Calu3 (cell line): ENCODE results near the gene LGMN. TPM values are rescaled to one million over a fixed set of nuclear protein-coding genes. Genes with fewer than 3 reads are reported as not detected.
A peak's percentile ranks its signal among the peaks of the same experiment; 100 is the strongest.

Experiments used
- BruUV-seq: library from RNA; stranded (reverse); fragments of 400-500 nt; replicated peaks from 2 replicates; lab custom pipeline; 2021; lab: Mats Ljungman, UMichigan
- CTCF ChIA-PET: fragments of 300-600 bp; sonication (Branson Sonifier 250); formaldehyde crosslinking; loops from one replicate; lab custom pipeline; 2022; ENCODE audit warnings: antibody characterized with exemption; lab: Charles Lee
- DNase-seq: peaks from one replicate; pipeline ENCODE4 v3.0.0; 2022
- H3K27ac Mint-ChIP-seq: one replicate; pipeline ENCODE4 v1.8.0; 2022; ENCODE audit warnings: mixed read lengths; ENCODE audit not compliant: unreplicated experiment
- H3K27me3 Mint-ChIP-seq: one replicate; pipeline ENCODE4 v1.8.0; 2022; ENCODE audit warnings: mixed read lengths; ENCODE audit not compliant: unreplicated experiment
- H3K36me3 Mint-ChIP-seq: one replicate; pipeline ENCODE4 v1.8.0; 2022; ENCODE audit warnings: mild to moderate bottlenecking, moderate library complexity, mixed read lengths; ENCODE audit not compliant: insufficient read depth, unreplicated experiment
- H3K4me1 Mint-ChIP-seq: one replicate; pipeline ENCODE4 v1.8.0; 2022; ENCODE audit warnings: mild to moderate bottlenecking, low read depth, mixed read lengths; ENCODE audit not compliant: unreplicated experiment
- H3K4me3 Mint-ChIP-seq: one replicate; pipeline ENCODE4 v1.8.0; 2022; ENCODE audit warnings: mild to moderate bottlenecking, low read depth, moderate library complexity, mixed read lengths; ENCODE audit not compliant: unreplicated experiment
- H3K9me3 Mint-ChIP-seq: one replicate; pipeline ENCODE4 v1.8.0; 2022; ENCODE audit warnings: low read depth, mixed read lengths; ENCODE audit not compliant: unreplicated experiment
- intact Hi-C: fragments of 100-400 bp; cut with micrococcal nuclease; formaldehyde crosslinking; loops from one replicate; pipeline ENCODE4 v1.10.0; 2022; ENCODE audit not compliant: unreplicated experiment
- total RNA-seq: library from RNA; stranded (reverse); gene quantifications from 2 replicates; pipeline ENCODE4 v1.2.3, GENCODE V29; 2022
- TF ChIP-seq, protein P1 (sequence below): fragments of 200-600 bp; IDR thresholded peaks from one replicate; pipeline ENCODE4 v1.8.0; 2022; ENCODE audit warnings: antibody characterized with exemption; ENCODE audit not compliant: unreplicated experiment

LGMN gene
- total RNA-seq, 1 experiment from 2014 or later = 64.9 TPM

DNA sequence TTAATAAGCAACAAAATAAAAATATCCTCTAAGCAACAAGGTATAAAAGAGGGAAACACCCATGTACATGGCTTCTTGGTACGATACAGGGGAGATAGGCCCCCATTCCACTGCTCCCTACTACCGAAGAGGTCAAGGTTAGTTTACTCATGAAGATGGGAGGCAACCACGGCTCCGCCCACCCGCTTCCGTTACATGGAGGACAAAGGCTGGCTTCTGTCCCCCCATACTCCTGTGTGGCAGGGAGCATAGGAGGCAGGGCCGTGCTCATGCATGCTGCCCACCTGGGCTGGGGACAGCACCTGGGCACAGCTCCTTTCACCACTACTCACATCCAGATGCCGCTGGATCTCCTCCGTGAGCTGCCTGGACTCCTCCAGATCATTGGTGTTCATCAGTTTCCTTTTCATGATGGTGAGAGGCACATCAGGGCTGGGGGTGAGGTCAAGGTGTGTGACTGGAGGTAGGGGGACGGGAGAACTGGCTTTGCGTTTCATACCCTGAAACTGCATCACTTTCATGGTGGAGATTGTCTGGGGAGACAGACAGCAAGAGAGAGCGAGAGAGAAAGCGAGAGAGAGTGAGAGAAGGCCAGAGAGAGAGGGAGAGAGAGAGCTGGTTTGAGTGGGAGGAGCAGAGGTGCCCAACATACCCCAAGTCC lies 39.0 kb downstream of the LGMN start:
- Mint-ChIP-seq H3K4me3 (no peak overlapping the region), H3K4me1 (no peaks in the 10 kb centered on the region), H3K27me3 (no peaks in the 10 kb centered on the region), H3K27ac (no peak overlapping the region), H3K36me3 (peaks cover 20% of the 10 kb centered on the region), H3K9me3 (no peaks in the 10 kb centered on the region)
- BruUV-seq = no TSS peak
- CTCF ChIA-PET = interaction anchor here (0.5 to 0.7 kb wide), 2 partner anchors 20 to 328 kb away, joined by 3 to 6 read pairs; no protein-coding TSS in a partner anchor
- TF ChIP-seq, protein P1, sequence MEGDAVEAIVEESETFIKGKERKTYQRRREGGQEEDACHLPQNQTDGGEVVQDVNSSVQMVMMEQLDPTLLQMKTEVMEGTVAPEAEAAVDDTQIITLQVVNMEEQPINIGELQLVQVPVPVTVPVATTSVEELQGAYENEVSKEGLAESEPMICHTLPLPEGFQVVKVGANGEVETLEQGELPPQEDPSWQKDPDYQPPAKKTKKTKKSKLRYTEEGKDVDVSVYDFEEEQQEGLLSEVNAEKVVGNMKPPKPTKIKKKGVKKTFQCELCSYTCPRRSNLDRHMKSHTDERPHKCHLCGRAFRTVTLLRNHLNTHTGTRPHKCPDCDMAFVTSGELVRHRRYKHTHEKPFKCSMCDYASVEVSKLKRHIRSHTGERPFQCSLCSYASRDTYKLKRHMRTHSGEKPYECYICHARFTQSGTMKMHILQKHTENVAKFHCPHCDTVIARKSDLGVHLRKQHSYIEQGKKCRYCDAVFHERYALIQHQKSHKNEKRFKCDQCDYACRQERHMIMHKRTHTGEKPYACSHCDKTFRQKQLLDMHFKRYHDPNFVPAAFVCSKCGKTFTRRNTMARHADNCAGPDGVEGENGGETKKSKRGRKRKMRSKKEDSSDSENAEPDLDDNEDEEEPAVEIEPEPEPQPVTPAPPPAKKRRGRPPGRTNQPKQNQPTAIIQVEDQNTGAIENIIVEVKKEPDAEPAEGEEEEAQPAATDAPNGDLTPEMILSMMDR = no peak
- intact Hi-C loops = no loop called here
- DNase-seq = no peak

DNA sequence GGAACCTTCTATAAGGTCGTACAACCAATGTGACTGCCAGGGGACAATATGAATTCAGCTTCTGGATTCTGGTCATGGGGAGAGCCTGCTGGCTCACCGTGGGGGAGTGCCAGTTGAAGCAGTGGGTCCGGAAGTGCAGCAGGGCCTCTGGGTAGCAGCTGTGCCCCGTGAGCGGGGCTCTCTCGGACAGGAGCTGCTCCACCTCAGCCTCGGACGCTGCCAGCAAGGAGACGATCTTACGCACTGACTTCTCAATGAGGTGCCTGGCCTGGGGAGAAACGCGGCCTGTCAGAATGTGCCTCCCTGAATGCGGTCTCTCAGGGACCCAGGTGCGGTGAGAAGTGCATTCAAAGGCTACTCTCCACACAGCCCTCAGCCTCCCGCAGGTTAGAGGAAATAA lies 42.0 kb downstream of the LGMN start:
- CTCF ChIA-PET = interaction anchor here (0.6 kb wide), 1 partner anchor 11 kb away, joined by 3 read pairs; no protein-coding TSS in a partner anchor
- no TSS peak for BruUV-seq
- H3K9me3 Mint-ChIP-seq = no peaks in the 10 kb centered on the region
- no peak overlapping the region for H3K27ac Mint-ChIP-seq
- H3K36me3 Mint-ChIP-seq = peaks cover 24% of the 10 kb centered on the region
- intact Hi-C loops = no loop called here
- no peak overlapping the region for H3K4me3 Mint-ChIP-seq
- H3K4me1 Mint-ChIP-seq = no peaks in the 10 kb centered on the region
- no peaks in the 10 kb centered on the region for H3K27me3 Mint-ChIP-seq
- TF ChIP-seq, protein P1 = no peak
- DNase-seq = no peak

DNA sequence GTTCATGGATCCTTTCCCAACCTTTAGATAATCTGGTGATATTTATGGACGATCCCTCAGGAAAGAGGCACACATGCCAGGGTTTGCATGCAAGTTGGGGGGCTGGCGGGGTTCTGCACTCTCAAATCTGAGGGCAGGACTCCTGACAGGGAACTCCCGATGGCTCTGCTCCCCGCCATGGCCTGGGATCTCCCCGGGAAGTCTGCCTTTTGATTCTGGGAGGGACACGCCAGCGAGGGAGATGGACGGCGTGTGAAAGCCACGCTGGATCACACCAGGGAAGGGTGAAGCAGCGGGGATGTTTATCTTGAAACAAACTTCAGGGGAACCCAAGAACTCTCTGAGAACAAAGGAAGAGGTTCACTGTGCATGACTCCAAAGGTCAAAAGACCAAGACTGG lies 43.6 kb downstream of the LGMN start:
- Mint-ChIP-seq H3K4me3 (no peak overlapping the region), H3K27ac (no peak overlapping the region), H3K4me1 (no peaks in the 10 kb centered on the region), H3K36me3 (peaks cover 18% of the 10 kb centered on the region), H3K9me3 (no peaks in the 10 kb centered on the region), H3K27me3 (no peaks in the 10 kb centered on the region)
- no peak for DNase-seq
- intact Hi-C loops = no loop called here
- BruUV-seq = no TSS peak
- CTCF ChIA-PET = interaction anchor here (0.6 kb wide), 1 partner anchor 30 kb away, joined by 3 read pairs; no protein-coding TSS in a partner anchor
- TF ChIP-seq, protein P1 = no peak

DNA sequence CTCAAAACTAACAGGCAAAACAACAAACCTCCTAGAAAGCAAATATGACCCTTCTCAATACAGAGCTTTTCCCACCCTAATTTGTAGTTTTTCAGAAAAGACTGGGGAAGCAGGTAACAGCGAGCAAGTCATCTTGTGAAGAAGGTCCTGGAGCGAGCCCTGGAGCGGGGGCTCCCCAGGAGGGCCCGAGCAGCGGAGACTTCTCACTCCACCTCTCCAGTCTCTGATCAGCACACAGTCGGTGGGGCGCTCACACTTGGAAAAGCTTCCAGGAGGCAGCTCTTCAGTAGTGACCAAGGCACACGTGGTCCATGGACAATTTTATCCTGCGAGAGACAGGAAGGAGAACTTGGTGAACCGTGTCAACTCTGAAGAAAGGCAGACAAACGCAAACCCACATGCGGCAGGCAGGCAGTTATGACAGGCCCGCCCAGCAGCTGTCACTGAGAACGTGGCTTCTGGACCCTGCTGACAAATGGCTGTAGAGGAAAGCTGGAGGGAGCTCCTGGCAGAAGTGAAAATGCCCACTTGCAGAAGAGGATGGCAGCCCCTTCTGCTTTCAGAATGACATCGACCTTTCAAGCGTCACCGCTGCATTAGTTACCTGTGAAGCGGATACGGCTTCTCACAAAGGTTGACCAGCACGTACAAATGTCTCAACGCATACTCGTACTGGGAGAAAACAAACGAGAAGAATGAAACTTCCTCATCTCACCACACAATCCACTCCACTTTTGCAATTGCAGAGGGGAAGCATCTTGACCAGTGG lies 44.2 kb downstream of the LGMN start:
- peaks cover 14% of the 10 kb centered on the region for H3K36me3 Mint-ChIP-seq
- CTCF ChIA-PET = interaction anchor here (0.6 kb wide), 1 partner anchor 29 kb away, joined by 3 read pairs; no protein-coding TSS in a partner anchor
- TF ChIP-seq, protein P1 = no peak
- H3K4me3 Mint-ChIP-seq = no peak overlapping the region
- intact Hi-C loops = no loop called here
- no peaks in the 10 kb centered on the region for H3K9me3 Mint-ChIP-seq
- no peak overlapping the region for H3K27ac Mint-ChIP-seq
- BruUV-seq = TSS peak; percentile 82
- H3K4me1 Mint-ChIP-seq = no peaks in the 10 kb centered on the region
- no peak for DNase-seq
- H3K27me3 Mint-ChIP-seq = no peaks in the 10 kb centered on the region
